Dendritic cell treated with granulocyte-macrophage colony-stimulating factor and Interleukin-4, amounts not matched to agents 40 ng/mL and 50 ng/mL, for 4 days (primary cell): ENCODE data around the gene ERVMER34-1.

Experiments used
- H3K27ac Mint-ChIP-seq: one replicate; pipeline ENCODE4 v1.8.0; 2022; ENCODE audit warnings: mild to moderate bottlenecking, mixed read lengths
- H3K27me3 Mint-ChIP-seq: one replicate; pipeline ENCODE4 v1.8.0; 2022; ENCODE audit warnings: mild to moderate bottlenecking, mixed read lengths
- H3K36me3 Mint-ChIP-seq: one replicate; pipeline ENCODE4 v1.8.0; 2022; ENCODE audit warnings: low read depth, mixed read lengths
- H3K4me1 Mint-ChIP-seq: one replicate; pipeline ENCODE4 v1.8.0; 2022; ENCODE audit warnings: low read depth, mixed read lengths
- H3K4me3 Mint-ChIP-seq: one replicate; pipeline ENCODE4 v1.8.0; 2022; ENCODE audit warnings: mild to moderate bottlenecking, moderate library complexity, mixed read lengths
- H3K9me3 Mint-ChIP-seq: one replicate; pipeline ENCODE4 v1.8.0; 2022; ENCODE audit warnings: mixed read lengths
- intact Hi-C: fragments of 100-400 bp; cut with micrococcal nuclease; formaldehyde crosslinking; loops from one replicate; pipeline ENCODE4 v1.15.0; 2022

Gene ERVMER34-1

DNA sequence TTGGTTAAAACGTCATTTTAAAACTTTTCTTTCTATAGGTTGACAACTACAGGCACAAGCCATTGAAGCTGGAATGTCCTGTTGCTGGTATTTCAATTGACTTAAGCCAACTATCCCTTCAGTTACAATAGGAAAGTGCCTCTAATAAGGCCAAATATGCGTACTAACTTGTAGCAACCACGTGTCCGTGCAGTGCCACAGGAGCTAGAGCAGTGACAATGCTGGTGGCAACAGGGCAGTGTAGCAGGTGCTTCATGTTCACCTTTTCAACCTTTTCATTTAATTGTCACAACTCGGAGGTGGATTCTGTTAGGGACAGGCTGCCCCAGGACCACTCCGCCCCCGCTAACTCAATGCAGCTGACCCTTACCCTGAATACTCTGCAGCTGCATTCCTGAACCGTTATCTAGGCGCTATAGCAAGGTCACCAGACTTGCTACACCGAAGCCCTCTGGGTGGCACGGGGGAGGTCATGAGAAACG lies 37.7 kb downstream of the ERVMER34-1 start:
- Mint-ChIP-seq H3K9me3 (peaks cover 10% of the 10 kb centered on the region), H3K27me3 (peaks cover 6% of the 10 kb centered on the region), H3K36me3 (peaks cover 22% of the 10 kb centered on the region), H3K4me3 (no peak overlapping the region), H3K4me1 (peaks cover 9% of the 10 kb centered on the region), H3K27ac (no peak overlapping the region)
- intact Hi-C loops = loop anchor here (5.0 kb wide), 1 partner anchor 149 kb away; the partner anchor contains the start of gene RASL11B

DNA sequence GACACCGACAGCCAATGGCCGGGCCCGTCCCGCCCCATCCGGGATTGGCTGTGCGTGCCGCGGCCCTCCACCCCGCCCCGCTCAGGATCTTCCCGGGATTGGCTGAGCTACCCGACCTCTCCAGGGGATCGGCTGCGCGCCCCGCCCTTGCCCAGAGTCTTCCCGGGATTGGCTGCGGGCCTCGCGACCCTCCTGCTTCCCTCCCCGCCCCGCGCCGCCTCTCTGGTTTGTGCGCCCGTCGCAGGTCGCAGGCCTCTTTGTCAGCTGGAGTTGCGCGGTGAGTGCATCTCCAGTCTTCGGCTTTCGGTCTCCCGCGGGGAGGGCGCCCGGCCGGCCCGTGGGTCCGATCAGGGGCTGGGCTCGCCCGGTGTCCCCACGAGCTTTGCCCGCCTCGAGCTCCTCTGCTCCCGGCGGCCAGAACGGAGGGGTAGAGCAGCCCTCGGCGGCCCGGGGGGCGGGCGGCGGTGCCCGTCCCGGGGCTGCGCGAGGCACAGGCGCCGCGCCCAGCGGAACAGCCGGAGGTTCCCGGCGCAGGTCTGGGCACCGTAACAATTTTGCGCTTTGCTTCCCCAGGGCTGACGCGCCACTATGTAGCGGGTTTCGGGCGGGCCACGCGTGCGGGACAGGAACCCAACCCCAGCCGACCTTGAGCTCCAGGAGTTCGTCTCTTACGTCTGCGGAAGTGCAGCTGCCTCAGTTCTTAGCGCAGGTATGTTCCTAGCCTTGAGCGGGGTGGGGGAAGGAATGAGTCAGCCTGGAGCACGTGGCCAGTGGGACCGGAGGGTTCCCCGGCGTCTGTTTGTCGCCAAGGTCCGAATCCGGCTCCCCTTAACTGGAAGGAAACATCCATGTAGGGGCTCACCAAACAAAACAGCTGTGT lies 38.7 kb downstream of the ERVMER34-1 start:
- Mint-ChIP-seq H3K36me3 (peaks cover 22% of the 10 kb centered on the region), H3K27ac (peak overlapping the region; percentile 46), H3K4me3 (peak overlapping the region; percentile 72), H3K27me3 (peaks cover 6% of the 10 kb centered on the region), H3K9me3 (peaks cover 10% of the 10 kb centered on the region), H3K4me1 (peaks cover 9% of the 10 kb centered on the region)
- intact Hi-C loops = loop anchor here (1.0 to 5.0 kb wide), 2 partner anchors 10 to 150 kb away; partner anchors contain the start of gene RASL11B

DNA sequence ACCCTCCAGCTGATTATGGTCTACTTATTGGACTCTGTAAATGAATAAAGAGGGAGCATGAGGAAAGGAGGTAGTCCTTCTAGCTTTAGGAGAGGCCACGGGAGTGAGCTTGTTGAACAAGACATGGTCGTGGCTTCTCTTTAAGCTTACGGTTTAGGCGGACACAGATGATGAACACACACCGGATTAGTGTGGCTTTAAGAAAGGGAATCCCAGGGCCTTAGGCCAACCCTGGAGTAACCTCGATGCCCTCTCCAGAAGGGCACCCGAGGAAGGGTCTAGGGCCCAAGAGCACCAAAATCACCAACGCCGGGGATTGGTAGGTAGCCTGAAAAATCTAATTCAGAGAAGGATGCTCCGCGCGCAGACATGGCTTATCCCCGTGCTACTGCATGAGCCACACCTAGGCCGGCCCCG lies 39.4 kb downstream of the ERVMER34-1 start:
- Mint-ChIP-seq H3K4me3 (peak overlapping the region; percentile 72), H3K36me3 (peaks cover 22% of the 10 kb centered on the region), H3K27ac (peak overlapping the region; percentile 46), H3K27me3 (peaks cover 6% of the 10 kb centered on the region), H3K4me1 (peaks cover 9% of the 10 kb centered on the region), H3K9me3 (peaks cover 10% of the 10 kb centered on the region)
- intact Hi-C loops = loop anchor here (1.0 to 5.0 kb wide), 2 partner anchors 10 to 150 kb away; partner anchors contain the start of gene RASL11B

DNA sequence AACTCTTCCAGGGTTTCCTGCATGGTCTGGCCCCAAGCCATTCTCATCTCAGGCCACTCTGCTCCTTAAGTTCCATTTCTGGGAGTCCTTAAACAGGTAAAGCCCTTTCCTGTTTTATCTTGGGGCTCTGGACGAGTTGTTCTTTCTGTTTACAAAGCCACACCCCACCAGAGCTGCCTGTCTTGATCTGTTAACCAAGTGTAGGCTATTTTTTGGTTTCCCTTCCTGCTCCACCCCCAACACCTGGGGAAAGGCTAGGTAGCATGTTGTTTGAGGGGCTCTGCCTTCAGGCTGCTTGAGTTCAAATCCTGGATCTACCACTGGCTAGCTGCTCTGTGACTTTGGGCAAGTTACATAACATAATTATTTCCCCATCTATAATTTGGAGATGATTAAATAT lies 40.0 kb downstream of the ERVMER34-1 start:
- intact Hi-C loops = loop anchor here (5.0 kb wide), 1 partner anchor 151 kb away; the partner anchor contains the start of gene RASL11B
- peaks cover 22% of the 10 kb centered on the region for H3K36me3 Mint-ChIP-seq
- H3K27ac Mint-ChIP-seq = no peak overlapping the region
- peaks cover 6% of the 10 kb centered on the region for H3K27me3 Mint-ChIP-seq
- peaks cover 9% of the 10 kb centered on the region for H3K4me1 Mint-ChIP-seq
- H3K9me3 Mint-ChIP-seq = peaks cover 10% of the 10 kb centered on the region
- H3K4me3 Mint-ChIP-seq = no peak overlapping the region

DNA sequence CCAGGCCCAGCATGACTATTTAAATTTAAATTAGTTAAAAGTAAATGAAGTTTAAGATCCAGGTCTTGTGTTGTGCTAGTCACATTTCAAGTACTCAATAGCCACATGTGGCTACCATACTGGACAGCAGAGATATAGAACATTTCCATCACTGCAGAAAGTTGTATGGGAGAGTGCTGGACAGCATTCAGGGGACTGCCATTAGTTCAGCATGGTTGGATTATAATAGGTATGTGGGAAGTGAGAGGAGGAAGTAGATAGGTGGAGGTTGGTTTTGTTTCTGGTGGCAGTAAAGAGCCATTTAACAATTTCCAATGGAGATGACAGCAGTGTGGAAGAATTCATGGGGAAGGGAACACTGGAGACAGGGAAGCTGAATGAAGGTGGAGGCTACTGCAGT lies 42.1 kb downstream of the ERVMER34-1 start:
- Mint-ChIP-seq H3K4me3 (no peak overlapping the region), H3K9me3 (peaks cover 10% of the 10 kb centered on the region), H3K27me3 (peaks cover 6% of the 10 kb centered on the region), H3K27ac (no peak overlapping the region), H3K4me1 (peaks cover 5% of the 10 kb centered on the region), H3K36me3 (peaks cover 5% of the 10 kb centered on the region)
- intact Hi-C loops = no loop called here

DNA sequence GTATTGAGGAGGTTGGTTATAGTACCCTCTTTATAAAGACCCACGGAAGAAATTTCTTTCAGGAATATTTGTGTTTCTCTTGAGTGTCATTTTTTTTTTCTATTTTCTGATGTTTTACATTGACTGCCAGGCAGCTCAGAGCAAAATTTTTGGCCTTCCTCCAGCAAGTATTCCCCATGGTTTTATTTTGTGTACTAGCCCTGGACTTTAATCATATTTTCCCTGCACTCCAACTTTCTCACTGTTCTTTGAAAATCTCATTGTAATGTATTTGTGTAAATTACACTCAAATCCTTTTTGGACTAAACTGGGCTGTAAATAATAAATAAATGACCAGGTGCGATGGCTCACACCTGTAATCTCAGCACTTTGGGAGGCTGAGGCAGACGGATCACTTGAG lies 46.6 kb downstream of the ERVMER34-1 start:
- intact Hi-C loops = no loop called here
- H3K27ac Mint-ChIP-seq = no peak overlapping the region
- no peaks in the 10 kb centered on the region for H3K36me3 Mint-ChIP-seq
- no peaks in the 10 kb centered on the region for H3K27me3 Mint-ChIP-seq
- H3K4me3 Mint-ChIP-seq = no peak overlapping the region
- peaks cover 5% of the 10 kb centered on the region for H3K4me1 Mint-ChIP-seq
- peaks cover 8% of the 10 kb centered on the region for H3K9me3 Mint-ChIP-seq

DNA sequence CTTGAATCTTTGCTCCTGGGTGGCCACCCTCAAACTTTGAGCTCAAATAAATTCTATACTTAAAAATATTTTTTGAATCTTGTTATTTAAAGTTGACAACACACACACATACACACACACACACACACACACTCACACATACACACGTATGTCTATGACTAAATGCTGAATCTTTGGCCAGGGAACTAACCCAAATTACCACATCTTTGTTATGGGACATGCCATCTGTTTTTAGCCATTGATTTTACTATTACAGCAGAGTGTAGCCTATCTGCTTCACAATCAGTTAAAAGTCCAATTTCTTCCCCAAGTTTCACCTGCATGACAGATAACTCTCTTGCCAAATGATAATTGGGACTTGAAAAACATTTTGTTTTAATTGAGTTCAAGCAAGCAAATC lies 47.1 kb downstream of the ERVMER34-1 start:
- Mint-ChIP-seq H3K27ac (no peak overlapping the region), H3K27me3 (no peaks in the 10 kb centered on the region), H3K36me3 (no peaks in the 10 kb centered on the region), H3K4me3 (no peak overlapping the region), H3K9me3 (peaks cover 2% of the 10 kb centered on the region), H3K4me1 (peaks cover under 1% of the 10 kb centered on the region)
- intact Hi-C loops = no loop called here

DNA sequence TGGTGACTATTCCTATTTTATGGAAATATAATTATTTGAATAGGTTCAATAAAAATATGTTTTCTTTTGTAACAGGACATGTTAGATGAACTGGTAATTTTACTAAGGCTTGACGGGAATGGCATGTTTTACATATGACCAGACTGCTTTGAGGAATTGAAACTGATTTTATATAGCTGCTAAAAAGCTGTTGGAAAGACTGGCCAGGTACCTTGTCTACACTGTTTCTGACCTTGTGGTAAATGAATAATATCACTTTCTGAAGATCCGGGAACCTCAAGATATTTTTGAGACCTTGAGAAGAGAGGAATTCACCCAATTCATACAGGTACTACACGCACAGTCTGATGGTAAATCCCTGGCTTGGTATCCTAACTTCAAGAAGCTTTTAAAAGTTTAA lies 50.0 kb downstream of the ERVMER34-1 start:
- Mint-ChIP-seq H3K9me3 (no peaks in the 10 kb centered on the region), H3K27ac (no peak overlapping the region), H3K4me1 (no peaks in the 10 kb centered on the region), H3K27me3 (no peaks in the 10 kb centered on the region), H3K36me3 (no peaks in the 10 kb centered on the region), H3K4me3 (no peak overlapping the region)
- intact Hi-C loops = no loop called here

DNA sequence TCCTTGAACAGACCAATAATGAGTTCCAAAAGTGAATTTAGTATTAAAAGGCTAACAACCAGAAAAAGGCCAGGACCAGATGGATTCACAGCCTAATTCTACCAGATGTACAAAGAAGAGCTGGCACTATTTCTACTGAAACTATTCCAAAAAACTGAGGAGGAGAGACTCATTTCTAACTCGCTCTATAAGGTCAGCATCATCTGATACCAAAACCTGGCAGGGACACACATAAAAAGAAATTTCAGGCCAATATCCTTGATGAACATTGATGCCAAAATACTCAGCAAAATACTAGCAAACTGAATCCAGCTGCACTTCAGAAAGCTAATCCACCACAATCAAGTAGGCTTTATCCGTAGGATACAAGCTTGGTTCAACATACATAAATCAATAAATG lies 56.3 kb downstream of the ERVMER34-1 start:
- Mint-ChIP-seq H3K9me3 (peaks cover 36% of the 10 kb centered on the region), H3K27me3 (no peaks in the 10 kb centered on the region), H3K36me3 (no peaks in the 10 kb centered on the region), H3K4me1 (no peaks in the 10 kb centered on the region), H3K27ac (no peak overlapping the region), H3K4me3 (no peak overlapping the region)
- intact Hi-C loops = no loop called here

DNA sequence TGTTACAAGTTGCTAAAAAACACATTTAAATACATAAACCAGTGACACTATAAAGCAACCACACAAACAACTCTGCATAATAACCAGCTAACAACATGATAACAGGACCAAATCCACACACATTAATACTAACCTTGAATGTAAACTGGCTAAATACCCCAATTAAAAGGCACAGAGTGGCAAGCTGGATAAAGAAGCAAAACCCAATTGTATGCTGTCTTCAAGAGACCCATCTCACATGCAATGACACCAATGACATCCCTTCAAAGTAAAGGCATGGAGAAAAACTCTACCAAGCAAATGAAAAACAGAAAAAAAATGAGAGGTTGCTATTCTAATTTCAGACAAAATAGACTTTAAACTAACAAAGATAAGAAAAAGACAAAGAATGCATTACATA lies 57.7 kb downstream of the ERVMER34-1 start:
- Mint-ChIP-seq H3K4me3 (no peak overlapping the region), H3K27ac (no peak overlapping the region), H3K4me1 (no peaks in the 10 kb centered on the region), H3K36me3 (no peaks in the 10 kb centered on the region), H3K9me3 (peaks cover 36% of the 10 kb centered on the region), H3K27me3 (no peaks in the 10 kb centered on the region)
- intact Hi-C loops = no loop called here
